SK-N-SH (cell line): ENCODE measurements around the gene CPNE4. TPM values are rescaled to one million over a fixed set of nuclear protein-coding genes. Genes with fewer than 3 reads are reported as not detected.

Experiments used
- CTCF ChIA-PET: fragments of 300-600, 350-600 bp; formaldehyde crosslinking; extraction: SDS; loops from one replicate; lab custom pipeline; 2021; lab: Yijun Ruan, JAX
- POLR2A ChIA-PET: fragments of 350-600 bp; sonication (Branson Sonifier 250); formaldehyde crosslinking; extraction: SDS; loops from one replicate; lab custom pipeline; 2020; ENCODE audit warnings: antibody characterized with exemption, inconsistent platforms; lab: Yijun Ruan, JAX
- DNase-seq: peaks from one replicate; pipeline ENCODE4 v3.0.0; 2012
- H2AFZ ChIP-seq: fragments of 200-600 bp; sonication (generic); 2 replicates; pipeline ENCODE4 v1.8.1; 2016; ENCODE audit warnings: antibody characterized with exemption, mild to moderate bottlenecking, low read depth
- H3F3A ChIP-seq: fragments of 200-600 bp; sonication (generic); replicated peaks from 2 replicates; pipeline ENCODE3; 2016; ENCODE audit warnings: antibody characterized with exemption, mild to moderate bottlenecking; ENCODE audit not compliant: insufficient read depth
- H3K27ac ChIP-seq, 2 experiments: fragments of 200-500 bp in 1 of 2; fragments of 200-600 bp in 1 of 2; sonication (Bioruptor generic) in 1 of 2; sonication (generic), shearing (Covaris generic) in 1 of 2; 2 replicates each; pipeline versions ENCODE4 v1.5.1 to v1.6.1; 2014 to 2016; ENCODE audit warnings: low read depth in 2 of 2, inconsistent platforms in 1 of 2, low read length in 1 of 2, mild to moderate bottlenecking in 1 of 2, mixed read lengths in 1 of 2
- H3K27me3 ChIP-seq: fragments of 200-600 bp; sonication (generic), shearing (Covaris generic); 2 replicates; pipeline ENCODE4 v1.6.1; 2016; ENCODE audit warnings: mixed run types; ENCODE audit not compliant: insufficient read depth
- H3K36me3 ChIP-seq, 2 experiments: fragments of 200-500 bp in 1 of 2; fragments of 200-600 bp in 1 of 2; sonication (Bioruptor generic) in 1 of 2; sonication (generic) in 1 of 2; replicated peaks in 1 of 2; 2 replicates each; pipeline versions ENCODE3 to v1.5.1; 2014 to 2016; ENCODE audit warnings: low read length in 1 of 2, mild to moderate bottlenecking in 1 of 2; ENCODE audit not compliant: insufficient read depth in 2 of 2, control insufficient read depth in 1 of 2
- H3K4me1 ChIP-seq, 2 experiments: fragments of 200-500 bp in 1 of 2; fragments of 200-600 bp in 1 of 2; sonication (Bioruptor generic) in 1 of 2; sonication (generic), shearing (Covaris generic) in 1 of 2; 2 replicates each; pipeline versions ENCODE4 v1.5.1 to v1.6.1; 2014 to 2016; ENCODE audit warnings: low read depth in 1 of 2, low read length in 1 of 2, mixed run types in 1 of 2; ENCODE audit not compliant: insufficient read depth in 2 of 2, control insufficient read depth in 1 of 2
- H3K4me2 ChIP-seq: fragments of 200-600 bp; sonication (generic), shearing (Covaris generic); 2 replicates; pipeline ENCODE4 v1.6.1; 2017; ENCODE audit warnings: mixed run types
- H3K4me3 ChIP-seq, 2 experiments: fragments of 200-500 bp in 1 of 2; fragments of 200-600 bp in 1 of 2; sonication (Bioruptor generic) in 1 of 2; sonication (generic), shearing (Covaris generic) in 1 of 2; 2 replicates each; pipeline versions ENCODE4 v1.5.1 to v1.8.1; 2014 to 2016; ENCODE audit warnings: low read depth in 2 of 2, inconsistent platforms in 1 of 2, low read length in 1 of 2, mild to moderate bottlenecking in 1 of 2, mixed read lengths in 1 of 2, moderate library complexity in 1 of 2
- H3K79me2 ChIP-seq: fragments of 200-600 bp; sonication (generic); 2 replicates; pipeline ENCODE4 v1.8.1; 2017; ENCODE audit warnings: mild to moderate bottlenecking; ENCODE audit not compliant: insufficient read depth
- H3K9ac ChIP-seq: fragments of 200-600 bp; sonication (generic); 2 replicates; pipeline ENCODE4 v1.6.1; 2017; ENCODE audit warnings: mixed run types
- H3K9me2 ChIP-seq: fragments of 200-600 bp; sonication (generic); 2 replicates; pipeline ENCODE4 v1.6.1; 2017; ENCODE audit warnings: mixed run types
- H3K9me3 ChIP-seq: fragments of 200-600 bp; sonication (generic); 2 replicates; pipeline ENCODE4 v1.6.1; 2017; ENCODE audit warnings: mixed run types, mild to moderate bottlenecking, moderate library complexity
- H4K20me1 ChIP-seq: fragments of 200-600 bp; sonication (generic); 2 replicates; pipeline ENCODE4 v1.6.1; 2017; ENCODE audit warnings: mild to moderate bottlenecking, mixed run types; ENCODE audit not compliant: insufficient read depth
- CHD2 ChIP-seq: fragments of 150-350 bp; IDR thresholded peaks from 2 replicates; pipeline ENCODE4 v1.6.1; 2018; ENCODE audit warnings: low read length; ENCODE audit not compliant: partially characterized antibody
- CTCF ChIP-seq: fragments of 200-600 bp; sonication (generic); IDR thresholded peaks from 2 replicates; pipeline ENCODE4 v1.6.1; 2017; ENCODE audit warnings: antibody characterized with exemption, mild to moderate bottlenecking, moderate library complexity
- ELF1 ChIP-seq: IDR thresholded peaks from 2 replicates; pipeline ENCODE4 v1.4.0; 2012
- EP300 ChIP-seq, 2 experiments: IDR thresholded peaks; 2 replicates each; pipeline versions ENCODE4 v1.4.0 to v1.6.1; 2012; ENCODE audit warnings: borderline replicate concordance in 1 of 2, low read depth in 1 of 2, low read length in 1 of 2
- FOSL2 ChIP-seq: IDR thresholded peaks from 2 replicates; pipeline ENCODE4 v1.4.0; 2012; ENCODE audit warnings: low read depth, mild to moderate bottlenecking, moderate library complexity, borderline replicate concordance
- GABPA ChIP-seq: IDR thresholded peaks from 2 replicates; pipeline ENCODE4 v1.4.0; 2012; ENCODE audit warnings: low read depth, mild to moderate bottlenecking
- GATA2 ChIP-seq: sonication (generic); formaldehyde crosslinking; IDR thresholded peaks from 2 replicates; pipeline ENCODE4 v1.5.0; 2020; ENCODE audit warnings: mild to moderate bottlenecking, missing genetic modification reagents
- MEF2A ChIP-seq: IDR thresholded peaks from 2 replicates; pipeline ENCODE4 v1.4.0; 2012; ENCODE audit warnings: low read depth, borderline replicate concordance
- MXI1 ChIP-seq: IDR thresholded peaks from 2 replicates; pipeline ENCODE4 v1.6.1; 2012; ENCODE audit warnings: mild to moderate bottlenecking, low read depth, low read length, improper control_type of control experiment
- RXRA ChIP-seq: IDR thresholded peaks from 2 replicates; pipeline ENCODE4 v1.4.0; 2012; ENCODE audit warnings: low read depth, mild to moderate bottlenecking, borderline replicate concordance
- TCF12 ChIP-seq: IDR thresholded peaks from 2 replicates; pipeline ENCODE4 v1.4.0; 2012
- USF2 ChIP-seq: fragments of 150-350 bp; IDR thresholded peaks from 2 replicates; pipeline ENCODE4 v1.6.1; 2017; ENCODE audit warnings: antibody characterized with exemption, low read length, low read depth, borderline replicate concordance
- YY1 ChIP-seq: IDR thresholded peaks from 2 replicates; pipeline ENCODE4 v1.4.0; 2012; ENCODE audit warnings: low read depth, mild to moderate bottlenecking
- WGBS: methylation state at CpG from one replicate; pipeline ENCODE4 v1.1.6; 2017; ENCODE audit warnings: low lambda C conversion rate; 5-methylcytosine and 5-hydroxymethylcytosine counted together
- polyA plus RNA-seq, 3 experiments: library from polyadenylated mRNA; depleted of rRNA; stranded (reverse); fragments of >200 nt; gene quantifications; 2 replicates each; pipeline ENCODE4 v1.2.3, GENCODE V29; 2012
- TF ChIP-seq, protein P1 (sequence below): IDR thresholded peaks from 2 replicates; pipeline ENCODE4 v1.4.0; 2012; ENCODE audit warnings: low read depth
- TF ChIP-seq, protein P2 (sequence below): fragments of 150-350 bp; IDR thresholded peaks from 2 replicates; pipeline ENCODE4 v1.6.1; 2016; ENCODE audit warnings: mild to moderate bottlenecking, low read depth, low read length
- TF ChIP-seq, protein P3 (sequence below): IDR thresholded peaks from 2 replicates; pipeline ENCODE4 v1.4.0; 2012; ENCODE audit warnings: low read depth, borderline replicate concordance

CPNE4 gene
- polyA plus RNA-seq, 1 of the 3 experiments (the other 2 are of a cell fraction) = not detected

- TF ChIP-seq, protein P1, sequence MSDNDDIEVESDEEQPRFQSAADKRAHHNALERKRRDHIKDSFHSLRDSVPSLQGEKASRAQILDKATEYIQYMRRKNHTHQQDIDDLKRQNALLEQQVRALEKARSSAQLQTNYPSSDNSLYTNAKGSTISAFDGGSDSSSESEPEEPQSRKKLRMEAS = no peak
- TF ChIP-seq, protein P2, sequence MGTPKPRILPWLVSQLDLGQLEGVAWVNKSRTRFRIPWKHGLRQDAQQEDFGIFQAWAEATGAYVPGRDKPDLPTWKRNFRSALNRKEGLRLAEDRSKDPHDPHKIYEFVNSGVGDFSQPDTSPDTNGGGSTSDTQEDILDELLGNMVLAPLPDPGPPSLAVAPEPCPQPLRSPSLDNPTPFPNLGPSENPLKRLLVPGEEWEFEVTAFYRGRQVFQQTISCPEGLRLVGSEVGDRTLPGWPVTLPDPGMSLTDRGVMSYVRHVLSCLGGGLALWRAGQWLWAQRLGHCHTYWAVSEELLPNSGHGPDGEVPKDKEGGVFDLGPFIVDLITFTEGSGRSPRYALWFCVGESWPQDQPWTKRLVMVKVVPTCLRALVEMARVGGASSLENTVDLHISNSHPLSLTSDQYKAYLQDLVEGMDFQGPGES = no peak
- TF ChIP-seq MXI1 (no peak), GATA2 (CRISPR knock-in tag) (no peak), CTCF (no peak), RXRA (no peak), ELF1 (no peak), EP300 (IDR thresholded peaks at IDR 0.05; ENCODE audit: borderline replicate concordance in 1 of 2, low read depth in 1 of 2, low read length in 1 of 2) (no peak), MEF2A (no peak), CHD2 (no peak)
- TF ChIP-seq, protein P3, sequence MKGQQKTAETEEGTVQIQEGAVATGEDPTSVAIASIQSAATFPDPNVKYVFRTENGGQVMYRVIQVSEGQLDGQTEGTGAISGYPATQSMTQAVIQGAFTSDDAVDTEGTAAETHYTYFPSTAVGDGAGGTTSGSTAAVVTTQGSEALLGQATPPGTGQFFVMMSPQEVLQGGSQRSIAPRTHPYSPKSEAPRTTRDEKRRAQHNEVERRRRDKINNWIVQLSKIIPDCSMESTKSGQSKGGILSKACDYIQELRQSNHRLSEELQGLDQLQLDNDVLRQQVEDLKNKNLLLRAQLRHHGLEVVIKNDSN = no peak
Measured at GRCh38 chr3:131821191-131821762, 213.5 kb downstream of the CPNE4 start (continued).

GRCh38 chr3:131819381-131820055 lies 215.3 kb downstream of the CPNE4 start:
- POLR2A ChIA-PET = no interaction called here
- Histone ChIP-seq H3K4me2 (no peak overlapping the region), H3K9ac (no peak overlapping the region), H3K4me1 (no peaks in the 10 kb centered on the region), H3K4me3 (no peak overlapping the region), H2AFZ (no peak overlapping the region)
- TF ChIP-seq USF2 = no peak
- TF ChIP-seq GATA2 (CRISPR knock-in tag) = no peak
- no peak for TF ChIP-seq FOSL2
- TF ChIP-seq, protein P2 = no peak
- TF ChIP-seq GABPA = no peak
- no peak for TF ChIP-seq YY1
- TF ChIP-seq RXRA = no peak
- TF ChIP-seq TCF12 = no peak
- TF ChIP-seq ELF1 = no peak
- TF ChIP-seq, all 33 proteins: peak for 0
- CTCF ChIA-PET = interaction anchor here (0.8 kb wide), 1 partner anchor 51 kb away, joined by 3 read pairs; no protein-coding TSS in a partner anchor
- Histone ChIP-seq H3K36me3 (no peaks in the 10 kb centered on the region), H3K27me3 (no peaks in the 10 kb centered on the region), H4K20me1 (no peaks in the 10 kb centered on the region), H3K9me2 (no peaks in the 10 kb centered on the region), H3K9me3 (no peaks in the 10 kb centered on the region), H3F3A (no peaks in the 10 kb centered on the region), H3K79me2 (no peaks in the 10 kb centered on the region), H3K27ac (no peak overlapping the region)
- 54% methylated on average over 5 of the region's 5 CpGs for WGBS
- DNase-seq = no peak
